ENCODE results near the gene MTMR4.
"Not testable (repeated sequence)": the region's sequence is repeated elsewhere in the genome, so short reads cannot be mapped to it uniquely, and the experiment has no call there.

MTMR4 gene

GRCh38 chr17:58492238-58493121 lies 22.0 kb downstream of the MTMR4 start:
- no peak for DNase-seq (ENCODE audit: low spot score)

- DNase-seq (ENCODE audit: low spot score), result no peak
Observed at GRCh38 chr17:58491510-58492045, 22.9 kb downstream of the MTMR4 start.

GRCh38 chr17:58488428-58488890 lies 26.0 kb downstream of the MTMR4 start:
- no peak for DNase-seq (ENCODE audit: low spot score)

GRCh38 chr17:58487589-58488427 lies 26.6 kb downstream of the MTMR4 start, which contains the start of gene HSF5:
TSS of gene HSF5 (minus strand) at chr17:58488408. CDS start at chr17:58488274, 134 bp downstream.
- DNase-seq (ENCODE audit: low spot score), result no peak

- no peak for DNase-seq (ENCODE audit: low spot score)
Observed at GRCh38 chr17:58484600-58484999, 29.8 kb downstream of the MTMR4 start.

- DNase-seq (ENCODE audit: low spot score), result not testable (repeated sequence)
Observed at GRCh38 chr17:58481798-58482197, 32.6 kb downstream of the MTMR4 start.

GRCh38 chr17:58480090-58480489 lies 34.3 kb downstream of the MTMR4 start:
- no peak for DNase-seq (ENCODE audit: low spot score)

- DNase-seq (ENCODE audit: low spot score), result no peak
Observed at GRCh38 chr17:58476812-58477211, 37.6 kb downstream of the MTMR4 start.

- no peak for DNase-seq (ENCODE audit: low spot score)
Observed at GRCh38 chr17:58475985-58476384, 38.5 kb downstream of the MTMR4 start.

- DNase-seq (ENCODE audit: low spot score), result no peak
Observed at GRCh38 chr17:58470356-58470755, 44.1 kb downstream of the MTMR4 start.

- no peak for DNase-seq (ENCODE audit: low spot score)
Observed at GRCh38 chr17:58468944-58469343, 45.5 kb downstream of the MTMR4 start.

- DNase-seq (ENCODE audit: low spot score), result no peak
Observed at GRCh38 chr17:58455491-58455890, 58.9 kb downstream of the MTMR4 start.

- no peak for DNase-seq (ENCODE audit: low spot score)
Observed at GRCh38 chr17:58452738-58453137, 61.7 kb downstream of the MTMR4 start.

GRCh38 chr17:58447039-58447975 lies 67.1 kb downstream of the MTMR4 start:
- DNase-seq (ENCODE audit: low spot score), result peak; percentile 84

- DNase-seq (ENCODE audit: low spot score), result no peak
Observed at GRCh38 chr17:58446086-58446485, 68.4 kb downstream of the MTMR4 start.
